Stomach (tissue), 4 donors: Measurements from ENCODE around the gene JAG2.

ENCODE experiments used
- POLR2A ChIP-seq, 4 donors: fragments of 450-650 bp; IDR thresholded peaks; one replicate each; pipeline ENCODE4 v1.6.1; 2016; ENCODE audit warnings: antibody characterized with exemption in 4 of 4, control low read depth in 2 of 4, mild to moderate bottlenecking in 1 of 4, moderate library complexity in 1 of 4
- TF ChIP-seq, protein P1 (sequence below), 7 experiments: fragments of 450-650 bp in 4 of 7; fragments of 200-600 bp in 3 of 7; sonication (generic) in 3 of 7; IDR thresholded peaks; one replicate each; pipeline ENCODE4 v1.5.1; 2016 to 2019; ENCODE audit warnings: antibody characterized with exemption in 7 of 7, control low read depth in 2 of 7, mild to moderate bottlenecking in 1 of 7

- TF ChIP-seq, protein P1, sequence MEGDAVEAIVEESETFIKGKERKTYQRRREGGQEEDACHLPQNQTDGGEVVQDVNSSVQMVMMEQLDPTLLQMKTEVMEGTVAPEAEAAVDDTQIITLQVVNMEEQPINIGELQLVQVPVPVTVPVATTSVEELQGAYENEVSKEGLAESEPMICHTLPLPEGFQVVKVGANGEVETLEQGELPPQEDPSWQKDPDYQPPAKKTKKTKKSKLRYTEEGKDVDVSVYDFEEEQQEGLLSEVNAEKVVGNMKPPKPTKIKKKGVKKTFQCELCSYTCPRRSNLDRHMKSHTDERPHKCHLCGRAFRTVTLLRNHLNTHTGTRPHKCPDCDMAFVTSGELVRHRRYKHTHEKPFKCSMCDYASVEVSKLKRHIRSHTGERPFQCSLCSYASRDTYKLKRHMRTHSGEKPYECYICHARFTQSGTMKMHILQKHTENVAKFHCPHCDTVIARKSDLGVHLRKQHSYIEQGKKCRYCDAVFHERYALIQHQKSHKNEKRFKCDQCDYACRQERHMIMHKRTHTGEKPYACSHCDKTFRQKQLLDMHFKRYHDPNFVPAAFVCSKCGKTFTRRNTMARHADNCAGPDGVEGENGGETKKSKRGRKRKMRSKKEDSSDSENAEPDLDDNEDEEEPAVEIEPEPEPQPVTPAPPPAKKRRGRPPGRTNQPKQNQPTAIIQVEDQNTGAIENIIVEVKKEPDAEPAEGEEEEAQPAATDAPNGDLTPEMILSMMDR (IDR thresholded peaks at IDR 0.05) = no peak
- TF ChIP-seq POLR2A (IDR thresholded peaks at IDR 0.05) = no peak
These were observed 40.1 kb upstream of the JAG2 start for GRCh38 chr14:105208738-105209075.
